H1 (cell line): Measurements from ENCODE around the gene ENTREP3. TPM values are rescaled to one million over a fixed set of nuclear protein-coding genes. Genes with fewer than 3 reads are reported as not detected.
A peak's percentile ranks its signal among the peaks of the same experiment; 100 is the strongest.

Source experiments
- RBBP5 ChIP-seq: IDR thresholded peaks from 2 replicates; pipeline ENCODE4 v1.7.1; 2012; ENCODE audit warnings: low read depth, mild to moderate bottlenecking, inconsistent platforms, low read length, moderate library complexity, borderline replicate concordance
- SP4 ChIP-seq: IDR thresholded peaks from 2 replicates; pipeline ENCODE4 v1.6.1; 2012; ENCODE audit warnings: low read length, inconsistent platforms
- ZNF274 ChIP-seq: IDR thresholded peaks from 2 replicates; pipeline ENCODE4 v1.7.0; 2012; ENCODE audit warnings: low read length, borderline replicate concordance; ENCODE audit errors: extremely low read depth
- polyA plus RNA-seq, 7 experiments: library from polyadenylated mRNA; depleted of rRNA in 3 of 7; stranded (reverse) in 5 of 7; unstranded in 2 of 7; fragments of >200 nt in 5 of 7; fragments of 200-250 nt in 2 of 7; gene quantifications; 1 replicate in 5 of 7; 2 replicates in 1 of 7; 4 replicates in 1 of 7; pipeline versions ENCODE4 v1.2.1 to v1.2.3, GENCODE V29; 2011 to 2013; ENCODE audit warnings: missing spikeins in 2 of 7, mixed read lengths in 2 of 7
- total RNA-seq: library from RNA; stranded (reverse); fragmentation: NEBNext Ultra II Directional; extraction: Animal tissue kit (Norgen Biotek cat#: 25700); gene quantifications from 2 replicates; pipeline ENCODE4 v1.2.1, GENCODE V29; 2021
- TF ChIP-seq, protein P1 (sequence below): fragments of 300-600 bp; sonication (generic); IDR thresholded peaks from 2 replicates; pipeline ENCODE4 v1.7.1; 2012; ENCODE audit warnings: low read length, moderate library complexity, mild to moderate bottlenecking, inconsistent platforms; ENCODE audit not compliant: insufficient replicate concordance
- TF ChIP-seq, protein P2 (sequence below): IDR thresholded peaks from 2 replicates; pipeline ENCODE4 v1.6.1; 2012; ENCODE audit warnings: low read length, inconsistent platforms

ENTREP3 gene
- total and polyA plus RNA-seq, 2 of the 8 experiments (the other 6 are each of a cell fraction or from before 2014, with no cell fraction given): 22.8 to 52.2 TPM

DNA sequence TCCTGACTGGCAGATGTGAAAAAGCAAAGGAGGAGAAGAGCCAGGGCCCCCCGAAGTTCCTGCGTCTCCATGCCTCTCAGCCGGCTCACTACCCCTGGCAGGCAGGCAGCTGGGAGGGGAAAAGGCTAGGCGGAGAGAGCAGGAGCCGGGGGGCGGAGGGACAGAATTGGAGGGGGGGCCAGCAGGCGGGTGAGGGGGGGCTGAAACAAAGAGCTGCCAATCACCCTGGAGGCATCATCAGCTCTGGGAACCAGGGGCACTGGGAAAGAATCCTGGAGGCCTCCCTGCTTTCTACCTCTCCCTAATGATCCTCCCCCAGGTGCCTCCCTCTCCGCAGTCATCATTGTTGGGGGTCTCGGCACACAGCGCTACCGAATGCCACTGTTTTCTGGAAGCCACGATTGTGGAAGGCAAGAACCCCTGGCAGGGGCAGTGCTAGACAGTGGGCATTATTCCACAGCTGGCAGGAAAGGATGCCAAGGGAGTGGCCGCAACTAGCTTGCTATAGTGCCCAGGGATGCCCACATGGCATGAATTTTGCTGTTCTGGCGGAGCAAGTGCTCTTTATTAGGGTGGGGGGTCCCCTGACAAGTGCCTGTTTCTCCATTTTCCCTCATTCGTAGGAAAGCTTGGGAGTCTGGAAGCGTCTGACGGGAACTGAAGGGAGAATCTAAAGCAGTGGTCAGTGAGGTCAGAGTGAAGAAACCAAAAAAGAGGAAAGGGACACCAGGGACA is 47.3 kb downstream of the ENTREP3 start, which contains the start of gene THBS3 (continued):
- TF ChIP-seq, protein P1, sequence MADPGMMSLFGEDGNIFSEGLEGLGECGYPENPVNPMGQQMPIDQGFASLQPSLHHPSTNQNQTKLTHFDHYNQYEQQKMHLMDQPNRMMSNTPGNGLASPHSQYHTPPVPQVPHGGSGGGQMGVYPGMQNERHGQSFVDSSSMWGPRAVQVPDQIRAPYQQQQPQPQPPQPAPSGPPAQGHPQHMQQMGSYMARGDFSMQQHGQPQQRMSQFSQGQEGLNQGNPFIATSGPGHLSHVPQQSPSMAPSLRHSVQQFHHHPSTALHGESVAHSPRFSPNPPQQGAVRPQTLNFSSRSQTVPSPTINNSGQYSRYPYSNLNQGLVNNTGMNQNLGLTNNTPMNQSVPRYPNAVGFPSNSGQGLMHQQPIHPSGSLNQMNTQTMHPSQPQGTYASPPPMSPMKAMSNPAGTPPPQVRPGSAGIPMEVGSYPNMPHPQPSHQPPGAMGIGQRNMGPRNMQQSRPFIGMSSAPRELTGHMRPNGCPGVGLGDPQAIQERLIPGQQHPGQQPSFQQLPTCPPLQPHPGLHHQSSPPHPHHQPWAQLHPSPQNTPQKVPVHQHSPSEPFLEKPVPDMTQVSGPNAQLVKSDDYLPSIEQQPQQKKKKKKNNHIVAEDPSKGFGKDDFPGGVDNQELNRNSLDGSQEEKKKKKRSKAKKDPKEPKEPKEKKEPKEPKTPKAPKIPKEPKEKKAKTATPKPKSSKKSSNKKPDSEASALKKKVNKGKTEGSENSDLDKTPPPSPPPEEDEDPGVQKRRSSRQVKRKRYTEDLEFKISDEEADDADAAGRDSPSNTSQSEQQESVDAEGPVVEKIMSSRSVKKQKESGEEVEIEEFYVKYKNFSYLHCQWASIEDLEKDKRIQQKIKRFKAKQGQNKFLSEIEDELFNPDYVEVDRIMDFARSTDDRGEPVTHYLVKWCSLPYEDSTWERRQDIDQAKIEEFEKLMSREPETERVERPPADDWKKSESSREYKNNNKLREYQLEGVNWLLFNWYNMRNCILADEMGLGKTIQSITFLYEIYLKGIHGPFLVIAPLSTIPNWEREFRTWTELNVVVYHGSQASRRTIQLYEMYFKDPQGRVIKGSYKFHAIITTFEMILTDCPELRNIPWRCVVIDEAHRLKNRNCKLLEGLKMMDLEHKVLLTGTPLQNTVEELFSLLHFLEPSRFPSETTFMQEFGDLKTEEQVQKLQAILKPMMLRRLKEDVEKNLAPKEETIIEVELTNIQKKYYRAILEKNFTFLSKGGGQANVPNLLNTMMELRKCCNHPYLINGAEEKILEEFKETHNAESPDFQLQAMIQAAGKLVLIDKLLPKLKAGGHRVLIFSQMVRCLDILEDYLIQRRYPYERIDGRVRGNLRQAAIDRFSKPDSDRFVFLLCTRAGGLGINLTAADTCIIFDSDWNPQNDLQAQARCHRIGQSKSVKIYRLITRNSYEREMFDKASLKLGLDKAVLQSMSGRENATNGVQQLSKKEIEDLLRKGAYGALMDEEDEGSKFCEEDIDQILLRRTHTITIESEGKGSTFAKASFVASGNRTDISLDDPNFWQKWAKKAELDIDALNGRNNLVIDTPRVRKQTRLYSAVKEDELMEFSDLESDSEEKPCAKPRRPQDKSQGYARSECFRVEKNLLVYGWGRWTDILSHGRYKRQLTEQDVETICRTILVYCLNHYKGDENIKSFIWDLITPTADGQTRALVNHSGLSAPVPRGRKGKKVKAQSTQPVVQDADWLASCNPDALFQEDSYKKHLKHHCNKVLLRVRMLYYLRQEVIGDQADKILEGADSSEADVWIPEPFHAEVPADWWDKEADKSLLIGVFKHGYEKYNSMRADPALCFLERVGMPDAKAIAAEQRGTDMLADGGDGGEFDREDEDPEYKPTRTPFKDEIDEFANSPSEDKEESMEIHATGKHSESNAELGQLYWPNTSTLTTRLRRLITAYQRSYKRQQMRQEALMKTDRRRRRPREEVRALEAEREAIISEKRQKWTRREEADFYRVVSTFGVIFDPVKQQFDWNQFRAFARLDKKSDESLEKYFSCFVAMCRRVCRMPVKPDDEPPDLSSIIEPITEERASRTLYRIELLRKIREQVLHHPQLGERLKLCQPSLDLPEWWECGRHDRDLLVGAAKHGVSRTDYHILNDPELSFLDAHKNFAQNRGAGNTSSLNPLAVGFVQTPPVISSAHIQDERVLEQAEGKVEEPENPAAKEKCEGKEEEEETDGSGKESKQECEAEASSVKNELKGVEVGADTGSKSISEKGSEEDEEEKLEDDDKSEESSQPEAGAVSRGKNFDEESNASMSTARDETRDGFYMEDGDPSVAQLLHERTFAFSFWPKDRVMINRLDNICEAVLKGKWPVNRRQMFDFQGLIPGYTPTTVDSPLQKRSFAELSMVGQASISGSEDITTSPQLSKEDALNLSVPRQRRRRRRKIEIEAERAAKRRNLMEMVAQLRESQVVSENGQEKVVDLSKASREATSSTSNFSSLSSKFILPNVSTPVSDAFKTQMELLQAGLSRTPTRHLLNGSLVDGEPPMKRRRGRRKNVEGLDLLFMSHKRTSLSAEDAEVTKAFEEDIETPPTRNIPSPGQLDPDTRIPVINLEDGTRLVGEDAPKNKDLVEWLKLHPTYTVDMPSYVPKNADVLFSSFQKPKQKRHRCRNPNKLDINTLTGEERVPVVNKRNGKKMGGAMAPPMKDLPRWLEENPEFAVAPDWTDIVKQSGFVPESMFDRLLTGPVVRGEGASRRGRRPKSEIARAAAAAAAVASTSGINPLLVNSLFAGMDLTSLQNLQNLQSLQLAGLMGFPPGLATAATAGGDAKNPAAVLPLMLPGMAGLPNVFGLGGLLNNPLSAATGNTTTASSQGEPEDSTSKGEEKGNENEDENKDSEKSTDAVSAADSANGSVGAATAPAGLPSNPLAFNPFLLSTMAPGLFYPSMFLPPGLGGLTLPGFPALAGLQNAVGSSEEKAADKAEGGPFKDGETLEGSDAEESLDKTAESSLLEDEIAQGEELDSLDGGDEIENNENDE: no peak
- TF ChIP-seq ZNF274 (no peak), RBBP5 (0 out of 2 replicates have a peak, but pooled peaks have one; percentile 21), SP4 (0 out of 2 replicates have a peak, but pooled peaks have one; percentile 6)
- TF ChIP-seq, protein P2, sequence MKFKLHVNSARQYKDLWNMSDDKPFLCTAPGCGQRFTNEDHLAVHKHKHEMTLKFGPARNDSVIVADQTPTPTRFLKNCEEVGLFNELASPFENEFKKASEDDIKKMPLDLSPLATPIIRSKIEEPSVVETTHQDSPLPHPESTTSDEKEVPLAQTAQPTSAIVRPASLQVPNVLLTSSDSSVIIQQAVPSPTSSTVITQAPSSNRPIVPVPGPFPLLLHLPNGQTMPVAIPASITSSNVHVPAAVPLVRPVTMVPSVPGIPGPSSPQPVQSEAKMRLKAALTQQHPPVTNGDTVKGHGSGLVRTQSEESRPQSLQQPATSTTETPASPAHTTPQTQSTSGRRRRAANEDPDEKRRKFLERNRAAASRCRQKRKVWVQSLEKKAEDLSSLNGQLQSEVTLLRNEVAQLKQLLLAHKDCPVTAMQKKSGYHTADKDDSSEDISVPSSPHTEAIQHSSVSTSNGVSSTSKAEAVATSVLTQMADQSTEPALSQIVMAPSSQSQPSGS: peak; percentile 73; the same call in 1 of the 2 replicates
